HepG2 (cell line): Measurements from ENCODE around the gene WIPF2.

Experiments used
- ATF1 ChIP-seq: IDR thresholded peaks from 2 replicates; pipeline ENCODE4 v1.6.1; 2016; ENCODE audit warnings: mild to moderate bottlenecking, control low read depth
- EZH2 ChIP-seq: conservative IDR thresholded peaks from 2 replicates; pipeline ENCODE4 v1.6.1; 2012; ENCODE audit warnings: mild to moderate bottlenecking, low read depth, low read length, moderate library complexity
- STAG1 ChIP-seq: sonication (generic); formaldehyde crosslinking; IDR thresholded peaks from 2 replicates; pipeline ENCODE4 v1.4.0; 2020; ENCODE audit warnings: missing genetic modification reagents
- TF ChIP-seq, protein P1 (sequence below): sonication (generic); formaldehyde crosslinking; IDR thresholded peaks from 2 replicates; pipeline ENCODE4 v1.4.0; 2020; ENCODE audit warnings: missing genetic modification reagents

- TF ChIP-seq, protein P1, sequence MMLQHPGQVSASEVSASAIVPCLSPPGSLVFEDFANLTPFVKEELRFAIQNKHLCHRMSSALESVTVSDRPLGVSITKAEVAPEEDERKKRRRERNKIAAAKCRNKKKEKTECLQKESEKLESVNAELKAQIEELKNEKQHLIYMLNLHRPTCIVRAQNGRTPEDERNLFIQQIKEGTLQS (CRISPR knock-in tag): peak; percentile 75
- TF ChIP-seq EZH2: no peak
- TF ChIP-seq ATF1: no peak
- no peak; the same call in 1 of the 2 replicates for TF ChIP-seq STAG1 (CRISPR knock-in tag)
Measured at GRCh38 chr17:40316571-40317344, 97.7 kb downstream of the WIPF2 start.
